GM18951 (cell line): ENCODE data around the gene FYN.
"Not testable (repeated sequence)": the region's sequence is repeated elsewhere in the genome, so short reads cannot be mapped to it uniquely, and the experiment has no call there.

Source experiments
- POLR2A ChIP-seq: IDR thresholded peaks from 4 replicates; pipeline ENCODE4 v1.6.1; 2011; ENCODE audit warnings: mild to moderate bottlenecking; ENCODE audit not compliant: insufficient read length, insufficient read depth; ENCODE audit errors: extremely low read depth
- in situ Hi-C: fragments of 300-500 bp; cut with MboI; formaldehyde crosslinking; loops from one replicate; pipeline ENCODE4 v1.12.0; 2022; ENCODE audit warnings: low sequenced_read_pairs, mixed read lengths, inconsistent platforms; ENCODE audit not compliant: unreplicated experiment

The FYN gene

GRCh38 chr6:111894272-111894671 is 21.0 kb upstream of the FYN start:
- in situ Hi-C loops: no loop called here
- TF ChIP-seq POLR2A: no peak

GRCh38 chr6:111892431-111892830 is 19.2 kb upstream of the FYN start:
- TF ChIP-seq POLR2A: no peak

DNA sequence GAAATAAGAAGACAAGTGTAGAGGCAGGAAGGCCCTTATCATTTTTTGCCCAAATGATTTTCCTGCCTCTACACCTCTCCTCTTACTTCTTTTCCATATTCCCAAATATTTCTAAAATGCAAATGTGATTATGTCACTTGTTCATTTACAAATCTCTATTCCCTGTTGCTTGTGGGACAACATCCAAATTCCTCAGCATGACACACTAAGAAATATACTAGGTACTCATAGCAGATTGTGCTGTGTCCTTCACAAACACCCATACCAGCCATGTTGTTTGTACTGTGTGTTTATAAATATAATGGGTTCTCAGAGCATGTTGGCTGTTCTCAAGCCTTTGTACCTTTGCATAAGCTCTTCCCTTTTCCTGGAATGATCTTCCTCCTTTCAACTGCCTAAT is 17.7 kb upstream of the FYN start:
- in situ Hi-C loops: no loop called here
- TF ChIP-seq POLR2A: no peak

More at GRCh38 chr6:111892431-111892830, 19.2 kb upstream of the FYN start:
- in situ Hi-C loops: no loop called here

DNA sequence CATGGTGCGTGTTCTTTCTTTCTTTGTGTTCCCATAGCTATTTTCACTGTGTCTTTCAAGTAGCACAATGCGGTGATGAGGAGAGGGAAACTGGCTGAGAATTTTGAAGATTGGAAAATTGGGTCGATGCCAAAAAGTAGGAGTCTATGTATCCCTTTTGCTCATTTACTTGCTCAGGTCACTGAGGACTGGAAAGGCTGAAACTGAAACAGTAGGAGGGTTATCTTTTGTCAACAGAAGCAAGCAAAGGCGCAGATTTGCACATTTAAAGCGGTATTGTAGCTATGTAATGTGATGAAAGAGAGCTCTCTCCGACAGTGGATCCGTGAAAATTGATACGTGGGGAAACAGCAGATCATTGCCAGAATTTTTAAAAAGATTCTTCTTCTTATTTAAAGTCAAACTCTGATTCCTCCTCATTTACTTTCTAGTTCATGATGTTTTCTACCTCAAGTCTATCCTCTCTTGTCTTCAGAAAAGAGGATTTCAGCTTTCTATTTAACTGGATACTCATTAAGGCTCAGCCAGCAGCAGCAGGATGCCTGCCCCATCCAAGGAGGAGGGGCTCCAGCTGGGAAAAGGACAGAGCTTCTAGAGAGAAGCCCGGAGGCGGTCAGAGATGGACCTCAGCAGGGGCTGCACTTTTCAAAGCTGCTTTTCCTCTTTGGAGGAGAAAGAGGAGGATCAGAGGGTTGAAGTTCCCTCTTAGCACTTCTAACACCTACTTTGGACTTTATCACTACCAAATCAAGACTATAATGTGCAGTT is 15.9 kb upstream of the FYN start:
- no peak for TF ChIP-seq POLR2A
- in situ Hi-C loops: no loop called here

- in situ Hi-C loops: not testable (repeated sequence)
These were observed 13.5 kb upstream of the FYN start for GRCh38 chr6:111886793-111887192.

- no peak for TF ChIP-seq POLR2A
- in situ Hi-C loops: no loop called here
These were observed 12.2 kb upstream of the FYN start for GRCh38 chr6:111885373-111886027.

DNA sequence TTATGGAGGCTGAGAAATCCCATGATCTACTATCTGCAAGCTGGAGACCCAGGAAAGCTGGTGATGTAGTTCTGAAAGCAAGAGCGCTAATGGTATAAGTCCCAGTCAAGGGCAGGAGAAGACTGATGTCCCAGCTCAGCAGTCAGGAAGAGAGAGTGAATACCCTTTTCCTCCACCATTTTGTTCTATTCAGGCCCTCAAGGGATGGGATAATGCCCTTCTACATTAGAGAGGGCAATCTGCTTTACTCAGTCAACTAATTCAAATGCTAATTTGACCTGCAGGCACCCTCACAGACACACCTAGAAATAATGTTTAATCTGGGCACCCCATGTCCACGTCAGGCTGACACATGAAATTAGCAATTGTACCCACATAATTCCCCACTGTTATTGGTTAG is 10.8 kb upstream of the FYN start:
- in situ Hi-C loops: no loop called here
- TF ChIP-seq POLR2A: no peak

GRCh38 chr6:111880181-111880888 is 7.1 kb upstream of the FYN start:
- TF ChIP-seq POLR2A: no peak
- in situ Hi-C loops: no loop called here

GRCh38 chr6:111875741-111876140 is 2.5 kb upstream of the FYN start:
- in situ Hi-C loops: no loop called here

GRCh38 chr6:111874025-111874415 is 768 bp upstream of the FYN start:
- in situ Hi-C loops: no loop called here
- TF ChIP-seq POLR2A: no peak

More at GRCh38 chr6:111875741-111876140, 2.5 kb upstream of the FYN start:
- no peak for TF ChIP-seq POLR2A

- in situ Hi-C loops: no loop called here
- no peak for TF ChIP-seq POLR2A
These were observed 663 bp downstream of the FYN start for GRCh38 chr6:111872401-111873177.

DNA sequence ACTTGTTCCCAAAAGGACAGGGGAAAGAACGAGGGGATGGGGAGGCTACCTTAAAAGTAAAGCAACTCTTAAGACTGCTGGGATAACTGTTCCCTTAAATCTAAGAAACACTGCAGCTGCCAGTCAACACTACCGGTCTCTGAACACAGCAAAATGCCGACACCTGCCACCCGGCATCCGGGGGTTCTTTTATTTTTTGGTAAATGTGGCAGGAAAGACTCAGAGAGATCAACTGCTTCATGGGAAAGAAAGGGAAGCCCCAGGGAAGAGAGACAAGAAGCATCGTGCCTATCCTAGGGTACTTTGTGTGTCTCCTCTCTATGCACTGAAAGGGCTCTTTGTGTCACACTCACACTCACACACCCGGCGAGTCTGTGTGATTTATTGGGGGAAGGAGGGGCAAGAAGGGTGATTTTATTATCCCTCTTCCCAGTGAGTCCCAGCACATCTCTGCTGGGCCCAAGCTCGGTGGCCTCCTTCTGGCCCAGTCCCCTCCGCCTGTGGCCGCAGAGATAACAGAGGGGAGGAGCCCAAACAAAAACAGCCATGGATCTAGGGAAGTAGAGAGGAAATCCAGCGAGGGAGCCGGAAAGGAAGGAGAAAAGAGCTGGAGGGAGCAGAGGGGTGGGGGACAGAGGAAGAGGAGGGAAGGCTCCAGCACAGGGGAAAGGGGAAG is 1.4 kb downstream of the FYN start:
- TF ChIP-seq POLR2A: no peak
- in situ Hi-C loops: no loop called here
